ENCODE data around the gene PRDM10.
A peak's percentile ranks its signal among the peaks of the same experiment; 100 is the strongest.

PRDM10 gene

GRCh38 chr11:129998905-129999304 is 3.7 kb downstream of the PRDM10 start:
- Mint-ChIP-seq H3K27me3 (ENCODE audit: low read depth, poor library complexity) (no peaks in the 10 kb centered on the region), H3K27ac (peak overlapping the region; percentile 43), H3K9me3 (peaks cover 31% of the 10 kb centered on the region), H3K36me3 (ENCODE audit: low read depth) (peaks cover 53% of the 10 kb centered on the region), H3K4me1 (peaks cover 45% of the 10 kb centered on the region), H3K4me3 (no peak overlapping the region)
- no peak for TF ChIP-seq CTCF (IDR thresholded peaks at IDR 0.05)
- no peak for DNase-seq

GRCh38 chr11:129998107-129998506 is 4.5 kb downstream of the PRDM10 start:
- no peak overlapping the region for H3K4me3 Mint-ChIP-seq

GRCh38 chr11:129997513-129997912 is 5.1 kb downstream of the PRDM10 start:
- peaks cover 2% of the 10 kb centered on the region for H3K27me3 Mint-ChIP-seq (ENCODE audit: low read depth, poor library complexity)
- H3K36me3 Mint-ChIP-seq (ENCODE audit: low read depth), result peaks cover 56% of the 10 kb centered on the region
- H3K4me3 Mint-ChIP-seq, result no peak overlapping the region
- no peak for TF ChIP-seq CTCF (IDR thresholded peaks at IDR 0.05)
- peaks cover 31% of the 10 kb centered on the region for H3K9me3 Mint-ChIP-seq
- DNase-seq, result no peak
- peaks cover 40% of the 10 kb centered on the region for H3K4me1 Mint-ChIP-seq
- no peak overlapping the region for H3K27ac Mint-ChIP-seq

More at GRCh38 chr11:129998107-129998506, 4.5 kb downstream of the PRDM10 start:
- no peak for DNase-seq
- Mint-ChIP-seq H3K4me1 (peaks cover 39% of the 10 kb centered on the region), H3K36me3 (ENCODE audit: low read depth) (peaks cover 56% of the 10 kb centered on the region), H3K27ac (no peak overlapping the region), H3K27me3 (ENCODE audit: low read depth, poor library complexity) (peaks cover 2% of the 10 kb centered on the region), H3K9me3 (peaks cover 31% of the 10 kb centered on the region)
- no peak for TF ChIP-seq CTCF (IDR thresholded peaks at IDR 0.05)

GRCh38 chr11:129996113-129996870 is 6.3 kb downstream of the PRDM10 start:
- Mint-ChIP-seq H3K4me1 (peaks cover 42% of the 10 kb centered on the region), H3K27ac (peak overlapping the region; percentile 62), H3K4me3 (no peak overlapping the region), H3K36me3 (ENCODE audit: low read depth) (peaks cover 56% of the 10 kb centered on the region), H3K27me3 (ENCODE audit: low read depth, poor library complexity) (peaks cover 2% of the 10 kb centered on the region), H3K9me3 (peaks cover 31% of the 10 kb centered on the region)
- no peak for TF ChIP-seq CTCF (IDR thresholded peaks at IDR 0.05)
- no peak for DNase-seq

GRCh38 chr11:129995163-129995562 is 7.5 kb downstream of the PRDM10 start:
- TF ChIP-seq CTCF (IDR thresholded peaks at IDR 0.05), result no peak
- DNase-seq, result no peak
- peaks cover 31% of the 10 kb centered on the region for H3K9me3 Mint-ChIP-seq
- peaks cover 58% of the 10 kb centered on the region for H3K36me3 Mint-ChIP-seq (ENCODE audit: low read depth)
- H3K27me3 Mint-ChIP-seq (ENCODE audit: low read depth, poor library complexity), result peaks cover 2% of the 10 kb centered on the region
- peak overlapping the region; percentile 27 for H3K27ac Mint-ChIP-seq
- peaks cover 30% of the 10 kb centered on the region for H3K4me1 Mint-ChIP-seq
- no peak overlapping the region for H3K4me3 Mint-ChIP-seq
